Activated CD4-positive, alpha-beta T cell treated with anti-CD3 and anti-CD28 coated beads, Interleukin-2, amount 10 ng/mL, durations not matched to agents 24 days and 14 days (primary cell): ENCODE measurements around the gene GMEB2. TPM values are rescaled to one million over a fixed set of nuclear protein-coding genes. Genes with fewer than 3 reads are reported as not detected.

Experiments used
- DNase-seq: peaks from one replicate; pipeline ENCODE4 v3.0.0; 2022
- H3K27ac Mint-ChIP-seq: one replicate; pipeline ENCODE4 v1.8.0; 2022; ENCODE audit warnings: mild to moderate bottlenecking, mixed read lengths
- H3K27me3 Mint-ChIP-seq: one replicate; pipeline ENCODE4 v1.8.0; 2022; ENCODE audit warnings: mixed read lengths
- H3K36me3 Mint-ChIP-seq: one replicate; pipeline ENCODE4 v1.8.0; 2022; ENCODE audit warnings: low read depth, mild to moderate bottlenecking, mixed read lengths
- H3K4me1 Mint-ChIP-seq: one replicate; pipeline ENCODE4 v1.8.0; 2021; ENCODE audit warnings: mixed read lengths
- H3K4me3 Mint-ChIP-seq: one replicate; pipeline ENCODE4 v1.8.0; 2022; ENCODE audit warnings: mild to moderate bottlenecking, moderate library complexity, mixed read lengths
- H3K9me3 Mint-ChIP-seq: one replicate; pipeline ENCODE4 v1.8.0; 2021; ENCODE audit warnings: mixed read lengths
- intact Hi-C: fragments of 100-400 bp; cut with micrococcal nuclease; formaldehyde crosslinking; loops from one replicate; pipeline ENCODE4 v1.15.1; 2023
- total RNA-seq: library from RNA; stranded (reverse); gene quantifications from 2 replicates; pipeline ENCODE4 v1.2.3, GENCODE V29; 2022

The GMEB2 gene
- total RNA-seq, 1 donor from 2014 or later: 13.9 TPM

GRCh38 chr20:63549019-63549418 is 77.9 kb downstream of the GMEB2 start:
- Mint-ChIP-seq H3K27me3 (peaks cover 22% of the 10 kb centered on the region), H3K4me3 (no peak overlapping the region), H3K36me3 (no peaks in the 10 kb centered on the region), H3K27ac (no peak overlapping the region), H3K9me3 (no peaks in the 10 kb centered on the region), H3K4me1 (peaks cover 16% of the 10 kb centered on the region)
- DNase-seq: no peak
- intact Hi-C loops: no loop called here

- H3K27ac Mint-ChIP-seq: no peak overlapping the region
These were observed 78.4 kb downstream of the GMEB2 start for GRCh38 chr20:63548542-63548941.

GRCh38 chr20:63547725-63548480 is 79.0 kb downstream of the GMEB2 start, which contains the start of gene SRMS:
Gene SRMS (minus strand): TSS chr20:63547749. CDS start chr20:63547463, 286 bp downstream.
- Mint-ChIP-seq H3K4me1 (peaks cover 13% of the 10 kb centered on the region), H3K27ac (no peak within 1 kb of the TSS), H3K27me3 (peaks cover 22% of the 10 kb centered on the region), H3K36me3 (no peaks in the 10 kb centered on the region), H3K4me3 (no peak within 1 kb of the TSS), H3K9me3 (no peaks in the 10 kb centered on the region)
- DNase-seq: no peak
- intact Hi-C loops: no loop called here

More at GRCh38 chr20:63548542-63548941, 78.4 kb downstream of the GMEB2 start:
- H3K4me1 Mint-ChIP-seq: peaks cover 16% of the 10 kb centered on the region
- no peak for DNase-seq
- H3K36me3 Mint-ChIP-seq: no peaks in the 10 kb centered on the region
- H3K9me3 Mint-ChIP-seq: no peaks in the 10 kb centered on the region
- intact Hi-C loops: no loop called here
- H3K27me3 Mint-ChIP-seq: peaks cover 22% of the 10 kb centered on the region
- H3K4me3 Mint-ChIP-seq: no peak overlapping the region

- intact Hi-C loops: no loop called here
- peaks cover 22% of the 10 kb centered on the region for H3K27me3 Mint-ChIP-seq
These were observed 79.8 kb downstream of the GMEB2 start for GRCh38 chr20:63546956-63547724.

GRCh38 chr20:63546256-63546955 is 80.5 kb downstream of the GMEB2 start:
- Mint-ChIP-seq H3K9me3 (no peaks in the 10 kb centered on the region), H3K27me3 (peaks cover 22% of the 10 kb centered on the region), H3K36me3 (no peaks in the 10 kb centered on the region), H3K27ac (no peak overlapping the region), H3K4me1 (peaks cover 6% of the 10 kb centered on the region), H3K4me3 (no peak overlapping the region)
- no peak for DNase-seq
- intact Hi-C loops: no loop called here

More at GRCh38 chr20:63546956-63547724, 79.8 kb downstream of the GMEB2 start:
- H3K9me3 Mint-ChIP-seq: no peaks in the 10 kb centered on the region
- no peak overlapping the region for H3K4me3 Mint-ChIP-seq
- no peaks in the 10 kb centered on the region for H3K36me3 Mint-ChIP-seq
- peaks cover 6% of the 10 kb centered on the region for H3K4me1 Mint-ChIP-seq
- no peak overlapping the region for H3K27ac Mint-ChIP-seq
- no peak for DNase-seq

GRCh38 chr20:63545814-63546213 is 81.1 kb downstream of the GMEB2 start:
- peaks cover 3% of the 10 kb centered on the region for H3K4me1 Mint-ChIP-seq
- no peak overlapping the region for H3K27ac Mint-ChIP-seq
- H3K27me3 Mint-ChIP-seq: peaks cover 17% of the 10 kb centered on the region
- H3K36me3 Mint-ChIP-seq: no peaks in the 10 kb centered on the region
- no peak for DNase-seq
- H3K9me3 Mint-ChIP-seq: no peaks in the 10 kb centered on the region
- H3K4me3 Mint-ChIP-seq: no peak overlapping the region
- intact Hi-C loops: no loop called here

- DNase-seq: no peak
- no peak overlapping the region for H3K27ac Mint-ChIP-seq
- H3K27me3 Mint-ChIP-seq: peaks cover 15% of the 10 kb centered on the region
- peaks cover 4% of the 10 kb centered on the region for H3K4me1 Mint-ChIP-seq
- no peak overlapping the region for H3K4me3 Mint-ChIP-seq
- no peaks in the 10 kb centered on the region for H3K9me3 Mint-ChIP-seq
- intact Hi-C loops: no loop called here
- H3K36me3 Mint-ChIP-seq: no peaks in the 10 kb centered on the region
These were observed 81.9 kb downstream of the GMEB2 start for GRCh38 chr20:63544958-63545516.

GRCh38 chr20:63544241-63544957 is 82.5 kb downstream of the GMEB2 start:
- intact Hi-C loops: no loop called here

GRCh38 chr20:63543733-63544132 is 83.2 kb downstream of the GMEB2 start:
- no peak overlapping the region for H3K4me3 Mint-ChIP-seq
- H3K36me3 Mint-ChIP-seq: no peaks in the 10 kb centered on the region
- H3K27ac Mint-ChIP-seq: no peak overlapping the region
- peaks cover 9% of the 10 kb centered on the region for H3K27me3 Mint-ChIP-seq
- intact Hi-C loops: no loop called here
- no peaks in the 10 kb centered on the region for H3K9me3 Mint-ChIP-seq
- H3K4me1 Mint-ChIP-seq: peaks cover 6% of the 10 kb centered on the region
- no peak for DNase-seq

More at GRCh38 chr20:63544241-63544957, 82.5 kb downstream of the GMEB2 start:
- peaks cover 6% of the 10 kb centered on the region for H3K4me1 Mint-ChIP-seq
- peaks cover 11% of the 10 kb centered on the region for H3K27me3 Mint-ChIP-seq
- no peak for DNase-seq
- H3K36me3 Mint-ChIP-seq: no peaks in the 10 kb centered on the region
- H3K4me3 Mint-ChIP-seq: no peak overlapping the region
- H3K27ac Mint-ChIP-seq: no peak overlapping the region
- no peaks in the 10 kb centered on the region for H3K9me3 Mint-ChIP-seq

GRCh38 chr20:63543131-63543530 is 83.8 kb downstream of the GMEB2 start:
- intact Hi-C loops: no loop called here
- no peak for DNase-seq
- H3K4me1 Mint-ChIP-seq: peaks cover 6% of the 10 kb centered on the region
- H3K4me3 Mint-ChIP-seq: no peak overlapping the region
- peaks cover 6% of the 10 kb centered on the region for H3K27me3 Mint-ChIP-seq
- no peaks in the 10 kb centered on the region for H3K9me3 Mint-ChIP-seq
- H3K27ac Mint-ChIP-seq: no peak overlapping the region
- H3K36me3 Mint-ChIP-seq: no peaks in the 10 kb centered on the region

- Mint-ChIP-seq H3K27me3 (peaks cover 6% of the 10 kb centered on the region), H3K9me3 (no peaks in the 10 kb centered on the region), H3K4me3 (no peak overlapping the region), H3K27ac (no peak overlapping the region), H3K4me1 (peaks cover 8% of the 10 kb centered on the region), H3K36me3 (no peaks in the 10 kb centered on the region)
- intact Hi-C loops: no loop called here
- no peak for DNase-seq
These were observed 84.2 kb downstream of the GMEB2 start for GRCh38 chr20:63542696-63543095.

- DNase-seq: no peak
- Mint-ChIP-seq H3K27ac (no peak overlapping the region), H3K4me1 (peaks cover 10% of the 10 kb centered on the region), H3K36me3 (no peaks in the 10 kb centered on the region), H3K27me3 (peaks cover 6% of the 10 kb centered on the region), H3K4me3 (no peak overlapping the region), H3K9me3 (no peaks in the 10 kb centered on the region)
- intact Hi-C loops: no loop called here
These were observed 84.8 kb downstream of the GMEB2 start for GRCh38 chr20:63542031-63542559.

- no peak for DNase-seq
- intact Hi-C loops: no loop called here
- Mint-ChIP-seq H3K4me3 (no peak overlapping the region), H3K4me1 (peaks cover 13% of the 10 kb centered on the region), H3K36me3 (no peaks in the 10 kb centered on the region), H3K9me3 (no peaks in the 10 kb centered on the region), H3K27me3 (peaks cover 2% of the 10 kb centered on the region), H3K27ac (no peak overlapping the region)
These were observed 85.5 kb downstream of the GMEB2 start for GRCh38 chr20:63541371-63541770.
